ENCODE measurements around the gene PLD2.

Gene PLD2, protein sequence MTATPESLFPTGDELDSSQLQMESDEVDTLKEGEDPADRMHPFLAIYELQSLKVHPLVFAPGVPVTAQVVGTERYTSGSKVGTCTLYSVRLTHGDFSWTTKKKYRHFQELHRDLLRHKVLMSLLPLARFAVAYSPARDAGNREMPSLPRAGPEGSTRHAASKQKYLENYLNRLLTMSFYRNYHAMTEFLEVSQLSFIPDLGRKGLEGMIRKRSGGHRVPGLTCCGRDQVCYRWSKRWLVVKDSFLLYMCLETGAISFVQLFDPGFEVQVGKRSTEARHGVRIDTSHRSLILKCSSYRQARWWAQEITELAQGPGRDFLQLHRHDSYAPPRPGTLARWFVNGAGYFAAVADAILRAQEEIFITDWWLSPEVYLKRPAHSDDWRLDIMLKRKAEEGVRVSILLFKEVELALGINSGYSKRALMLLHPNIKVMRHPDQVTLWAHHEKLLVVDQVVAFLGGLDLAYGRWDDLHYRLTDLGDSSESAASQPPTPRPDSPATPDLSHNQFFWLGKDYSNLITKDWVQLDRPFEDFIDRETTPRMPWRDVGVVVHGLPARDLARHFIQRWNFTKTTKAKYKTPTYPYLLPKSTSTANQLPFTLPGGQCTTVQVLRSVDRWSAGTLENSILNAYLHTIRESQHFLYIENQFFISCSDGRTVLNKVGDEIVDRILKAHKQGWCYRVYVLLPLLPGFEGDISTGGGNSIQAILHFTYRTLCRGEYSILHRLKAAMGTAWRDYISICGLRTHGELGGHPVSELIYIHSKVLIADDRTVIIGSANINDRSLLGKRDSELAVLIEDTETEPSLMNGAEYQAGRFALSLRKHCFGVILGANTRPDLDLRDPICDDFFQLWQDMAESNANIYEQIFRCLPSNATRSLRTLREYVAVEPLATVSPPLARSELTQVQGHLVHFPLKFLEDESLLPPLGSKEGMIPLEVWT

DNA sequence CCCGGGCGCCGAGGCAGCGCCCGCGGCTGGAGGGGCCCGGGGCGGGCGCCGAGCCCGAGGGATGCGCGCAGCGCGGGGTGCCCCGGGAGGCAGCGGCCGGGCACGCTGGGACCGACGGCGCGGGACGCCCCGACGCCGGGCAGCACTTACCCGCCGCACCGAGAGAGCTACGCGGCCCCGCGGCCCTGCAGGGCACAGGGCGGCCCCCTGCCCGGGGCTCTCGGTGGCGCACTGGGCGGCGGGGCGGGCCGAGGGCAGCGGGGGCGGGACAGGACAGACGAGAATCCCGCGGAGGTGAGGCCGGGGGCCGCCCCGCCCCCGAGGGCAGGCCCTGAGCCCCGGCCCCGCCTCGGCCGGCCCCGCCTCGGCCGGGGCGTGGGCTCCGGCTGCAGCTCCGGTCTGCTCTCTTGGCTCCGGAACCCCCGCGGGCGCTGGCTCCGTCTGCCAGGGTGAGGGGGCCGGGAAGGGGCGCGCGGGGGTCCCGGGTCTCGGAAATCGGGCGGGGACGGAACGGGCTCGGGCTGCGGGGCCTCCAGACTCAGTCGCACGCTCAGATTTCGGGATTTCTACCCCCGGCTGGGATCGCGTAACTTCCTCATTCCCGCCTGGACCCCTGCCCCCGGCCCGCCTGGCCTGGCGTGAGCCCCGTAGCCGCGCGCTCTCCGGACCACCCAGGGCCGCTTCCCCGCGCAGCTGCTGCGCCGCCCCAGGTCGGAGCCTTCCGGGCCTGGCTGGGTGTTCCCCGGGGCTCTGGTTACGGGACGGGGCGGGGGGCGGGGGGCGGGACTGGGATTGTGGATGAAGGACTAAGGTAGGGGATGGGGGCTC lies at the start of gene PLD2:
PLD2 (plus strand) TSS at position 376 of the 828 bp plus-strand sequence. CDS start 621 bp downstream, outside the sequence.
- DNase-seq: peak; percentile 77 to 80

GRCh38 chr17:4759776-4760236 lies 47.1 kb upstream of the PLD2 start:
- DNase-seq: no peak

- DNase-seq: no peak
These were observed 42.4 kb upstream of the PLD2 start for GRCh38 chr17:4764595-4764994.

GRCh38 chr17:4766201-4766600 lies 40.8 kb upstream of the PLD2 start:
- DNase-seq: no peak

DNA sequence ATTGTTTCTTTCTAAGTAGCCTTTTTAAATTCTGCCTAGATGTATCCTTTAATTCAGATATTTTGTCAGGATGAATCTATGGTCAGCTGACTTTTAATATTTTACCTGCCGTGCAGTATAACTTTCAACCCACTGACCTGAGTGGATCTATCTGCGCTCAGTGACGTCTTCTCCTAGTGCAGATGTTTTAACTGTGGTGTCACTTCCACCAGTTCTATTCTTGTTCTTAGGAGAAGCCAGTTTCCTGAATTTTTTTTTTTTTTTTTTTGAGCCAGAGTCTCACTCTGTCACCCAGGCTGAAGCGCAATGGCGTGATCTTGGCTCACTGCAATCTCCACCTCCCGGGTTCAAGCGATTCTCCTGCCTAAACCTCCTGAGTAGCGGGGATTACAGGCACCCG lies 40.2 kb upstream of the PLD2 start:
- no peak for DNase-seq

DNA sequence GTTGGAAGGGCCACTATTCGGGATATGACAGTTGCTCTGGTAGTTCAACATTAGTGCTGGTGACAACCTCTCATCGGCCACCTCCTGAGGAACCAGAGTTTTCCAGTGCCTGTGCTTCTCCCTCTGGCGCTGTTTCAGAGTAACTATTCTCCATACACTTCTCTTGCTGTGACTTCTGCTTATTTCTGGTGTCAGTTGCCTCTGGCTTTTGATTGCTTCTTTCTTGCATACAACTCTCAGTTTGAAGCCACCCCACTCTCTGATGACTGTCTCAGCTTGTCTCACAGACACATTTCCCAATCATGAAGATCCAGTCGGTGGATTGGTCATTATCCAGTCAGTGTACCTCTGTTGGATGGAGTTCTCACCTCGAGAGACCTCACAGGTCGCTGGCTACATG lies 38.7 kb upstream of the PLD2 start:
- DNase-seq: no peak

DNA sequence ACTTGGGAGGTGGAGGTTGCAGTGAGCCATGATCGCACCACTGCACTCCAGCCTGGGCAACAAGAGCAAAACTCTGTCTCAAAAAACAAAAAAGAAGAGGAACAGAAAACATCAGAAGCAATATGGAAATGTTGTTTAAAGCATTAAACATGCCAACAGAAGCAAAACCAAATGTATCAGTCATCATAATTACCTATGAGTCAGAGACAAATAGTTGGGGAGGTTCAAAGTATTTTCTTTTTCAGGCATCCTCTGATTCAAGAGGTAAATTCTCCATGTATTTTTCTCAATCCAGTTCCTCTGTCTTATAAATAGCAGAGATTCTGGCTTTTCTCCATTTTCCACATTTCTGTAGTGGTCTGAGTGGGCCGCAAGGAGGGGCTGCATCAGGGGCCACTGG lies 37.3 kb upstream of the PLD2 start:
- DNase-seq: no peak

DNA sequence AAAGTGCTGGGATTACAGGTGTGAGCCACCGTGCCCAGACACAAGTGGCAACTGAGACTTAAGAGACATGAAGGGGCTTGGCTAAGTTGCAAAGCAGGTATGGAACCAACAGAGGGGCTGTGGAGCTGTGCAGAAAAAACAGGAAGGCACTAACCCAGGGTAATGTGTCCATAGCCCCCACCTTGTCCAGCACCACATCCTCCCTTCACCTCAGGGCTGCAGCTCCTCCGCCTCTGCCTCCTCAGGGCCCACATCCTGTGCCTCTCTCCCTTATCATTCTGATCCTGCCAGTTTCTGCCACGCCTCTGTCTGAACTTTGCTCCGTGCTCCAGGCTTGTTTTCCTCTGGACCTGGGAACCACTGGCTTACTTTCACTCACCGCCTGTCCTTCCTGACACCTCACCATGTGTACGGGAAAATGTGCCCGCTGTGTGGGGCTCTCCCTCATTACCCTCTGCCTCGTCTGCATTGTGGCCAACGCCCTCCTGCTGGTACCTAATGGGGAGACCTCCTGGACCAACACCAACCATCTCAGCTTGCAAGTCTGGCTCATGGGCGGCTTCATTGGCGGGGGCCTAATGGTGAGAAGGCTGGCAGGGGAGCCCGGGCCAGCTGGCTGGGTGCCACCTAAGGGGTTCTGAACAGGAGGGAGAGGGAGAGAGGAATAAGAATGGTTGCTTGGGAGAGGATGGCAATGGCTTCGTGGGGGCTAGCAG lies 35.3 kb upstream of the PLD2 start, which contains the start of gene TM4SF5:
TM4SF5 (plus strand) TSS at position 368 of the 716 bp plus-strand sequence; CDS start at position 405, 37 bp downstream.
- no peak for DNase-seq

- no peak for DNase-seq
These were observed 34.7 kb upstream of the PLD2 start for GRCh38 chr17:4772235-4772613.

DNA sequence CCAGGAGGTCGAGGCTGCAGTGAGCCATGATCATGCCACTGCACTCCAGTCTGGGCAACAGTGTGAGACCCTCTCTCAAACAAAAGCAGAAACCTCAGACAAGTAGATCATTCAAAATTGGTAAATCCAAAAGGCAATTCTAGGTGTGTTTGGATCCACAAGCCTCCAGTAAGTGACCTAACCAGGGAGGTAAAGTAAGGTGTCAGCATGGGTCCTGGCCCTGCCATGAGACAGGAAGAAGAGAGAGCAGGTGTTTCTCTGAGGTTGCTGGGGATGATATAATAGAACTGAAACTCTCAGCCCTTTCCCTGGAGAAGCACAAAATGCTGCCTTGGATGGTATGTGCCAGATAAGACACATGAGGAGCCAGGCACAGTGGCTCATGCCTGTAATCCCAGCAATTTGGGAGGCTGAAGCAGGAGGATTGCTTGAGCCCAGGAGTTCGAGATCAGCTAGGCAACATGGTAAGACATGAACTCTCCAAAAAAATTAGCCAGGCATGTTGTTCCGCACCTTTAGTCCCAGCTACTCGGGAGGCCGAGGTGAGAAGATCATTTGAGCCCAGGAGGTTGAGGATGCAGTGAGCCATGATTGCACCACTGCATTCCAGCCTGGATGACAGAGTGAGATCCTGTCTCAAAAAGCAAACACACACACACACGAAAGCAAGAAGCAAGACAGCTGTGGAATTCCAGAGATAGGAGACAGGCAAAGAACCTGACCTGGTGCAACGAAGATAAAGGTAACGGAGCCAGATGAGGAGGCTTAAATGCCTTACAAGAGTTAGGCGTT lies 28.8 kb upstream of the PLD2 start:
- no peak for DNase-seq

DNA sequence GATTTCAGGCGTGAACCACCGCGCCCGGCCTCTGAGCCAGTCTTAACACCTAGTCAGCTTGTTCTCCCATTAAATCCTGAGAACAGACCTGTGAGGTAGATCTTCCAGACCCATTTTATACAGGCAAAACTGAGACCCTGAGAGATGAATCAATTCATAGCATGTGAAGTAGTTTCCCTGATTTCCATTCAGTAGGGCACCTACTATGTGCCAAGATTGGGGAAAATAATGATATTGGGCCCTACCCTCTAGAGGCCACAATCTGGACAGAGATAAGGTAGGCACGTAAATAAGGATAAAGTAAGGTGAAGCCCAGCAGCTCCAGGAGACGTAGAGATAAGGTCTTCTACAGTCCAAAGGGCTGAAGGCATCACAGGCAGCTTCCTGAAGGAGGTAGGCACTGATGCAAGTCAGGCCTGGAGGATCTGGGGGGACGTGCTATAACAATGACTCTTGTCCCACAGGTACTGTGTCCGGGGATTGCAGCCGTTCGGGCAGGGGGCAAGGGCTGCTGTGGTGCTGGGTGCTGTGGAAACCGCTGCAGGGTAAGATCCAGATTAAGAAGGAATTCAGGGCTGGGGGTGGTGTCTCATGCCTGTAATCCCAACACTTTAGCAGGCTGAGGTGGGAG lies 26.5 kb upstream of the PLD2 start:
- DNase-seq: no peak

DNA sequence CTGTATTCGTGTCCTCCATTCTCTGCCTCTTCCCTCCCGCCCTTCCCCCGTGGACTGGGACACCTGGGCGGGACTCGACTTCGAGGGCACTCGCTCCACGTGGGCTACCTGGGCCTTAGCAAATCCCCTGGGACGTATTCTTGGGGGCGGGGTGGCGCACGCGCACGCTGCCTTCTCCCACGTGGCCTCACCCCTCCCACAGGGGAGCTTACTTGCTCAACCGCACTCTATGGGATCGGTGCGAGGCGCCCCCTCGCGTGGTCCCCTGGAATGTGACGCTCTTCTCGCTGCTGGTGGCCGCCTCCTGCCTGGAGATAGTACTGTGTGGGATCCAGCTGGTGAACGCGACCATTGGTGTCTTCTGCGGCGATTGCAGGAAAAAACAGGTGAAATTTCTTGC lies 24.3 kb upstream of the PLD2 start:
- no peak for DNase-seq

DNA sequence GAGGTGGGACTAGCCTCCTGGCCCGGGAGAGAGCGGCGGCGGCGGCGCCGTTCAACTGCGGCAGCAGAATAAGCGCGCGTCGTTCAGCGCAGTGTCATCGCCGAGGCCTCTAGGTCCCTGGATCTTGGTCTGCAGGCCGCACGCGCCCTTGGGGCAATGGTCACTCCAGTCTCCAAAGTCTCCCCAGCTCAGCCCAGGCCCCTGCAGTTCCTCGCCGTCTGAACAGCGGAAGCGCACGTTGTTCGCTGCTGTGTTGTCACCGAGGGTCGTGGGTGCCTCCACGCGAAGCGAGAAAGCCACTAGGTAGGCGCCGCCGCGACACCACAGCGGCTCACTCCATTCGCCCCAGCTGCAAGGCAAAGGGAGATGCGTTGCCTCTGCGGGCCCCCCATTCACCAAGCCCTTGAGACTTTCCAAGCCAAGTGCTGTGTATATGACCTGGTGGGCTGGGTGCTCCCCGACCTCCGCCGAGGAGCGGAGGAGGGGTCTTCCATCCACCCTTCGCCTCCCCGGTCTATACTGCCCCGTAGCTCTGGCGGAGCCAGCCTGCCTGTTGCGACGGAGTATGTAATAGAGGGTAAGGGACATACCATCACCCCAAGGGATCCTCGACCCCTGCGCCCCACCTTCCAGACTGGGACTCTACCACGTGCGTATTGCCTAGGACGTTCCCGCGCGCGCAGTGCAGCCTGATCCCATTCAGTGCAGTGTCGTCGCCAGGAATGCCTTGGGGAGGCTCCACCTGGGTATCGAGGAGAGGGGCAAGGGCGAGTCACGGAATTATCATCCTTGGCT lies 21.4 kb upstream of the PLD2 start:
- no peak for DNase-seq

DNA sequence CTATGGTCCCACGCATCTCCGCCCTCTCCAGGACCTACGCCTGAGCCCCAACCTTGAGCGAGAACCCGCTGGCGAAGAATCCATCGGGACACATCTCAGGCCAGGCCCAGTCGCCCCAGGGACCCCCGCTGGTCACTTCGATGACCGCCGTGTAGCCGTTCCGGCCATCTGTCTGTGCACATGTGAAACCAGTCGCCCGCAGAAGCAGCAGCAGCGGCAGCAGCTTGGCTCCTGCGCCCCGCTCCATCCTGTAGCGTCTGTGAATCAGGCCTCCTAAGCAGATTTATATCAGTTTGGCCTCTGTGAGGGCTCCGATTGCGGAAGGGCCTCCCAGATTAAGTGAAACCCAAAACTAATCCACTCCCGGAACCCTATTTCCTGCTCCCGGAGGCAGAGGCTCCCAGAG lies 20.8 kb upstream of the PLD2 start, which contains the start of gene VMO1:
VMO1 (minus strand) TSS at position 259 of the 406 bp plus-strand sequence; CDS start at position 247, 12 bp downstream.
- DNase-seq: no peak

DNA sequence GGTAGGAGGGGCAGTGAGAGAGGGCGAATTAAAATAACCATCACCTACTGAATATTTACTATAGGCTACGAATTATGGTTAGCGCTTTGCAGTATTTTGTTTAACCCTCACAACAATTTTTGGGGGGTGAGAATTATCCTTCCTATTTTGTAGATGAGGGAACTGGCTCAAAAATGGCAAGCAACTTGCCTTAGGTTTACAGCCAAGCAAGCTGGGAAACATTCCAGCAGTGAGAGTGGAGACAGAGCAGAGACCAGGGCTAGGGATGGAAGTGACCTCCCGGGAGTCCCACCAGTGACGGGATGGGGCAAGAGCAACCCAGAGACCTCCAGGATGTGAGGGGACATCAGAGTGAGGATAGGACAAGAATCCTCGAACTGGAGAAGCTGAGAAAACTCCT lies 20.4 kb upstream of the PLD2 start:
- DNase-seq: no peak

- DNase-seq: no peak
These were observed 18.7 kb upstream of the PLD2 start for GRCh38 chr17:4788159-4788806.

DNA sequence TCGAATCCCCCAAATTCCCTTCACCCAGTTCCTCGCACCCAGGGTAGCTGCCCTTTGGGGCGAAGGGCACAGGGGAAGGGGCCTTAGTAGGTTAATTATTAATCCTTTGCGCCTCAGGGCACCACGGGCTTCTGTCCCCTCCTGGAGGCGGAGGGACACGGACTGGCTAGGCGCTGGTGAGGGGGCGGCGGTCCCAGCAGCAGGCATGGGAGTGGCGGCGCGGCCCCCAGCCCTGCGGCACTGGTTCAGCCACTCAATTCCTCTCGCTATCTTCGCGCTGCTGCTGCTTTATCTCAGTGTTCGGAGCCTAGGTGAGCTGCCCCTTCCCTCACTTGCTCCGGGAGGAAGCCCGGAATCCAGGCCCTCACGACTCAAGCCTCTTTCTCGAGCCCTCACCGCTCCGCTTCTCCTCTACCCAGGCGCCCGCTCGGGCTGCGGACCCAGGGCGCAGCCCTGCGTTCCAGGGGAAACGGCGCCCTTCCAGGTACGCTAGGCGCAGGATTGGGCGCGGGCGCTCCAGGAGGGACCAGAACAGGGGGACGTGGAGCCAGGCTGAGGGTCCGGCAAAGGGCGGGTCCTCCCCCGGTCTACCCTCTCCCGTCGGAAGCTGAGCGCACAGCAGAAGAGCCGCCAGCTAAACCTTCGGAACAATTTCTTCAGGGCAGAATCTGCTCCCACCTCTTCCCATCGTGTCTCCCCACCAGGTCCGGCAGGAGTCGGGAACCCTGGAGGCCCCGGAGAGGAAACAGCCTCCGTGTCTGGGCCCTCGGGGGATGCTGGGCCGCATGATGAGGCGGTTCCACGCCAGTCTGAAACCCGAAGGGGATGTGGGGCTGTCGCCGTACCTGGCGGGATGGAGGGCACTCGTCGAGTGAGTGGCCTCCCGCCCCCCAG lies 17.9 kb upstream of the PLD2 start, which contains the start of gene GLTPD2:
GLTPD2 (plus strand) TSS at position 158 of the 894 bp plus-strand sequence; CDS start at position 206, 48 bp downstream.
- DNase-seq: no peak

- no peak for DNase-seq
These were observed 17.3 kb upstream of the PLD2 start for GRCh38 chr17:4789701-4789950.
